Posterior cingulate gyrus (tissue), 11 donors: Measurements from ENCODE around the gene CHST5.
A peak's percentile ranks its signal among the peaks of the same experiment; 100 is the strongest.

Source experiments
- DNase-seq, 10 donors: peaks; one replicate each; pipeline versions ENCODE4 v3.0.0 to v3.0.0-alpha.2; 2020 to 2021; ENCODE audit warnings: mixed read lengths in 3 of 10
- intact Hi-C: fragments of 100-400 bp; cut with DNase I; formaldehyde crosslinking; loops from one replicate; pipeline ENCODE4 v1.15.1; 2023

Gene CHST5

GRCh38 chr16:75535901-75536300, at the start of gene CHST5:
CHST5 (minus strand) TSS chr16:75536108; CDS start chr16:75530384, 5,724 bp downstream.
- no peak for DNase-seq
- intact Hi-C loops, result no loop called here

DNA sequence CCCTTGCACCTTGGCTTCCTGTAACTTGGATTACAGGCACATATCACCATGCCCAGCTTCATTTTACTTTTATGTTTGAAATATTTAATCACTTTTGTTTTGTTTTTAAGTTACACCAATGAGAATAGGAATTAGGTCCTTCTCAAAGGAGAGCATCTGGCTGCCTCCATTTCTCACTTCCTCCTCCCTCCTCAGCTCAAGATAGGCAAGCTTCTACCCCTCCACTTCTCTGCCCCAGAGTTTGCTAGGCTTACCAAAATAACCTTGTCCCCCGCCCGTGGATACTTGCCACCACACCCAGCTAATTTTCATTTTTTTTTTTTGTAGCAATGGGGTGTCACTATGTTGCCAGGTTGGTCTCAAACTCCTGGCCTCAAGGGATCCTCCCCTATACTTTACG, 48.2 kb upstream of the CHST5 start:
- no peak for DNase-seq
- intact Hi-C loops, result no loop called here

- intact Hi-C loops, result no loop called here
- no peak for DNase-seq
Measured at GRCh38 chr16:75579281-75579834, 43.5 kb upstream of the CHST5 start.

DNA sequence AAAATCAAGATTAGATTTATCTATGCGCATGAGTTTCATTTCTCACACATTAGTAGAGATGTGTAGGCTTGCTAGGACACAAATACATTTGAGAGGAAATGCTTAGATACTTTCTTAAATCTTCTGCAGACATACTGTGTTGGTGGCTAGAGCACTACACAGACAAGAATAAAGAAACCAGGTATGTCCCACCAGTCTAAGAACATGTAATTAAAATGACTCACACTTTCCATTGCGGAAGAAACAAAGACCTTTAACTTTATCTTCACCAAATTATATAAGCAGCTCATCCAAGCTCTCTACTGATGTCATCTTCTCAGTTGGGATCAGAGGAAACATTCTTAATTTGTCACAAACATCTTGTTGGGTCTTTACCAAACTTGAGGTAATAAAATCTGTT, 42.8 kb upstream of the CHST5 start:
- DNase-seq, result no peak
- intact Hi-C loops, result no loop called here

- intact Hi-C loops, result no loop called here
- no peak for DNase-seq
Measured at GRCh38 chr16:75578212-75578611, 42.3 kb upstream of the CHST5 start.

- intact Hi-C loops, result no loop called here
- peak in 1 of 10 donors; percentile 7 for DNase-seq
Measured at GRCh38 chr16:75576384-75576811, 40.5 kb upstream of the CHST5 start.

GRCh38 chr16:75575958-75576357, 40.0 kb upstream of the CHST5 start:
- intact Hi-C loops, result no loop called here

GRCh38 chr16:75573955-75574354, 38.0 kb upstream of the CHST5 start:
- no peak for DNase-seq
- intact Hi-C loops, result no loop called here

More at GRCh38 chr16:75575958-75576357, 40.0 kb upstream of the CHST5 start:
- no peak for DNase-seq

GRCh38 chr16:75572864-75573542, 37.1 kb upstream of the CHST5 start:
- intact Hi-C loops, result no loop called here
- no peak for DNase-seq

- DNase-seq, result no peak
- intact Hi-C loops, result no loop called here
Measured at GRCh38 chr16:75570396-75571065, 34.6 kb upstream of the CHST5 start.

DNA sequence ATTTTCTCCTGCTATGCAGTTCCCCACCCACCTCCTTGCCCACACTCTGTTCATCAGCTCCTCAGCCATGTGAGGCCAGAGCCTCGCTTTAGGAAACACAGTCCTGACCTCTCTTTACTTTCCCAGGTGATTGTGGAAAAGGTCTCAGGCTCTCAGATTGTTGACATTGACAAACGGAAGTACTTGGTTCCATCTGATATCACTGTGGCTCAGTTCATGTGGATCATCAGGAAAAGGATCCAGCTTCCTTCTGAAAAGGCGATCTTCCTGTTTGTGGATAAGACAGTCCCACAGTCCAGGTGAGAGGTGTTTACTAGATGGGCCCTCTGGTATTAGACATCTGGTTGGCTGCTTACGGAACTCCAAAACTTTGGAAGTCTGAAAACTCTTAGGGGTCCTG, 32.0 kb upstream of the CHST5 start:
- intact Hi-C loops, result loop anchor here (5.0 kb wide), 1 partner anchor 194 kb away; no protein-coding TSS in a partner anchor
- no peak for DNase-seq

- intact Hi-C loops, result loop anchor here (5.0 kb wide), 1 partner anchor 195 kb away; no protein-coding TSS in a partner anchor
- no peak for DNase-seq
Measured at GRCh38 chr16:75566758-75567255, 30.9 kb upstream of the CHST5 start.

DNA sequence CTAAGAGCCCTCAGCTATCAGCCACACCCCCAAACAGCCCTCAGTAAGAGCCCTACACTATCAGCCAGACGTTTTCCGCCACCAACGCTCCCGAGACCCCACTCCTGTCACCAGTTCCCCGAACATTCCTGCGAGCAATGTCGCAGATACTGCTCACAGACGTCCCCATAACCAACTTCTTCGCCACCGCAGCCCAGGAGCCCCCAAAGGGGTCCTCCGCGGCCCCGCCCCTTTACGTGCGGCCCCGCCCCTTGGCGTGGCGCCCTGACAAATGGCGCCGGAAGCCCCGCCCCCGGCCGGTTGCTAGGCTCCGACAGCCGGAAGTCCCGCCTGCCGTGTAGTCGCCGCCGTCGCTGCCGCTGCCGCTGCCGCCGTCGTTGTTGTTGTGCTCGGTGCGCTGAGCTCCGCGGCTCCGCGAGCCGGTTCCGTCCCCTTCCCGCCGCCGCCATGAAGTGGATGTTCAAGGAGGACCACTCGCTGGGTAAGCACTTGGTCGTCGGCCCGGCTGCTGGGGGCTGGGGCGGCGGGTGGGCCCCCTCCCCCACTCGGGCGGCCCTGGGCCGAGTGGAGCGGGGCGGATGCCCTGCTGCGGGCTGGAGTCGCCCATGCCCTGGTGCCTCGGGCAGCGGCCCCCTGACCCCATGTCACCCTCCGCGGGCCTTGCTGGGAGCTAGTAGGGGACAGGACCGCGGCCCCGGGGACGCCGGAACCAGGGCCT, 30.3 kb upstream of the CHST5 start, which contains the start of gene GABARAPL2:
Gene GABARAPL2 (plus strand): TSS at position 340 of the 718 bp plus-strand sequence. CDS start 108 bp downstream, at position 448.
- DNase-seq, result peak; percentile 75 to 98 (median 85)
- intact Hi-C loops, result loop anchor here (5.0 kb wide), 1 partner anchor 196 kb away; no protein-coding TSS in a partner anchor

DNA sequence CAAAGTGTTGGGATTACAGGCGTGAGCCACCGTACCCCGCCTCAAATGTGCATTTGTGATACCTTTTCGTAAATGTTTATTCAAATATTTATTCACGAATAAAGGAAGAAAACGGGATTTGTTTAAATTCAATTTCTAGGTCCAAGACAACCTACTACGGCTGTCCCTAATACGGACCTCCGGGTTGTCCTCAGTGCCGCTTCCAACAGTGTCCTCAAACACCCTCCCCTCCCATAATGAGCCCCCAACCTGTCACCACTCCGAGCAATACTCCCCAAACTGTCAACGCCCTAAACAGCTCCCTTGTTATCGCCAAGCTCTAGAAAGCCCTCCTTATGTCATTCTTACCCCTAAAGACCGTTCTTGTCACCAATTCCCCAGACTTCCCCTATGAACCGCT, 29.7 kb upstream of the CHST5 start:
- no peak for DNase-seq
- intact Hi-C loops, result loop anchor here (5.0 kb wide), 1 partner anchor 197 kb away; no protein-coding TSS in a partner anchor

DNA sequence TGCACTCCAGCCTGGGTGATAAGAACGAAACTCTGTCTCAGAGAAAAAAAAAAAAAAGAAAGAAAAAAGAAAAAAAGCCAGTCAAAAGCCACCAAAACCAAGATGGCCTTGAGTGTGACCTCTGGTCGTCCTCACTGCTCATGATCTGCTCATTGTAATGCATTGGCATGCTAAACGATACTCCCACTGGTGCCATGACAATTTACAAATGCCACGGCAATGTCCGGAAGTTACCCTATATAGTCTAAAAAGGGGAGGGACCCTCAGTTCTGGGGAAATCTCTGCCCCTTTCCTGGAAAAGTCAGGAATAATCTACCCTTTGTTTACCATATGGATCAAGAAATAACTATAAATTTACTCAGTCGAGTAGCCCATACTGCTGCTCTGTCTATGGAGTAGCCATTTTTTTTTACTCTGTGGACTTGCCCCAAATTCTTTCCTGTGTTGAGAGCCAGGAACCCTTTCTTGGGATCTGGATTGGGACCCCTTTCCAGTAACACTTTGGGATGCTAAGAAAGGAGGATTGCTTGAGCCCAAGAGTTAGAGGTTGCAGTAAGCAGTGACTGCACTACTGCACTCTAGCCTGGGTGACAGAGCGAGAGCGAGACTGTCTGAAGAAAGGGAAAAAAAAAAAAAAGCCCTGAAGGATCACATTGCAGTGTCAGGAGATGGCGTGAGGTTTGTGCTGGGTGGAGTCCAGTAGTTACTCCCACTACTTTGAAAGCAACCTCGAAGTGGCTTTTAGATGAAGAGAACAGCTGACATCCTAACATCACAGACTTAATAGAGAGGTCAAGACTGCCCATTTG, 23.9 kb upstream of the CHST5 start:
- DNase-seq, result no peak
- intact Hi-C loops, result loop anchor here (5.0 kb wide), 1 partner anchor 63 kb away; the partner anchor contains the start of gene ADAT1

GRCh38 chr16:75558846-75559401, 23.0 kb upstream of the CHST5 start:
- intact Hi-C loops, result loop anchor here (5.0 kb wide), 1 partner anchor 63 kb away; the partner anchor contains the start of gene ADAT1
- DNase-seq, result no peak

- intact Hi-C loops, result loop anchor here (5.0 kb wide), 1 partner anchor 66 kb away; the partner anchor contains the start of gene ADAT1
- DNase-seq, result no peak
Measured at GRCh38 chr16:75556431-75556950, 20.6 kb upstream of the CHST5 start.

- peak; percentile 97 to 99 (median 98) for DNase-seq
- intact Hi-C loops, result loop anchor here (5.0 kb wide), 1 partner anchor 66 kb away; the partner anchor contains the start of gene ADAT1
Measured at GRCh38 chr16:75555707-75556430, 20.0 kb upstream of the CHST5 start, which contains the start of gene TMEM231. TMEM231 (minus strand) TSS chr16:75556252; CDS start chr16:75556209, 43 bp downstream.
